ENCODE data around the gene TK2.

DNA sequence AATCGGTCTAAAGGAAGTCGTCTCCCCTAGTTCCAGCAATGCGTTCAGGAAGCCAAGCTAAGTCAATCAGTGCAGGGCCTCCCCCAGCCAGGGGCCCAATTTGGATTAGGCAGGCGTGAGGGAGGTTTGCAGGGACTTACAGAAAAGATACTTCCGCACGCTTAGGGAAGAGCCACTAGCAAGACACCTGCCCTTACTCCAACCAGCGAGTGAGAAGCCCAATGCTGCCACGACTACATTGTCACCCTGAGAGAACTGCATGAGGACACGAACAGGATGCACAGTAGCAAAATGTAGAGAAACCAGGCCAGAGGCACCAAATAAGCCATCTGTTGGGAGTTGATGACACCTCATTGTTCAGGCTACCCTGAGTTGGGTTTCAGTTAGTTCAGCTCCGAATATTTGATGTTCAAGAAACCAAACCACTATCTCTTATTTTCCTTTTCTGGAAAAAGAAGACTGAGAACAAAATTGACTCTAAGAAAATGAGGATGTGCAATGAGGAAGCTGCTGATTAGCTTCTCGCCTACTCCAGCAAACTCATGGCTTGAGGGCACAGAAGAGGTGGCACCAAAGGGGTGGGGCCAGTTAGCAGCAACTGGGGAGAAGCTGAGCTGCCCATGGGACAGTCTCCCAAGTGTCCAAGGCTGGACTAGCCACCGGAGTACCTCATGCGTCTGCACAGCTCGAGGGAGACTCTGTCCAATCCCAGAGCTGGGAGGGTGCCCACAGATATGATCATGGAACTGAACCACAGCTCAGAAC is 29.3 kb downstream of the TK2 start:
- TF ChIP-seq POLR2A (IDR thresholded peaks at IDR 0.05; ENCODE audit: extremely low read depth, insufficient read length): no peak
- TF ChIP-seq, protein P1, sequence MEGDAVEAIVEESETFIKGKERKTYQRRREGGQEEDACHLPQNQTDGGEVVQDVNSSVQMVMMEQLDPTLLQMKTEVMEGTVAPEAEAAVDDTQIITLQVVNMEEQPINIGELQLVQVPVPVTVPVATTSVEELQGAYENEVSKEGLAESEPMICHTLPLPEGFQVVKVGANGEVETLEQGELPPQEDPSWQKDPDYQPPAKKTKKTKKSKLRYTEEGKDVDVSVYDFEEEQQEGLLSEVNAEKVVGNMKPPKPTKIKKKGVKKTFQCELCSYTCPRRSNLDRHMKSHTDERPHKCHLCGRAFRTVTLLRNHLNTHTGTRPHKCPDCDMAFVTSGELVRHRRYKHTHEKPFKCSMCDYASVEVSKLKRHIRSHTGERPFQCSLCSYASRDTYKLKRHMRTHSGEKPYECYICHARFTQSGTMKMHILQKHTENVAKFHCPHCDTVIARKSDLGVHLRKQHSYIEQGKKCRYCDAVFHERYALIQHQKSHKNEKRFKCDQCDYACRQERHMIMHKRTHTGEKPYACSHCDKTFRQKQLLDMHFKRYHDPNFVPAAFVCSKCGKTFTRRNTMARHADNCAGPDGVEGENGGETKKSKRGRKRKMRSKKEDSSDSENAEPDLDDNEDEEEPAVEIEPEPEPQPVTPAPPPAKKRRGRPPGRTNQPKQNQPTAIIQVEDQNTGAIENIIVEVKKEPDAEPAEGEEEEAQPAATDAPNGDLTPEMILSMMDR (IDR thresholded peaks at IDR 0.05; ENCODE audit: low read depth, low read length): no peak
- no peak for TF ChIP-seq MYC (IDR thresholded peaks at IDR 0.05; ENCODE audit: low read depth, low read length)

Measured in NB4 (cell line).